HG03342 (cell line): ENCODE measurements around the gene SLC7A5.

ENCODE experiments used
- ATAC-seq: cut with Tn5 transposase; IDR thresholded peaks from one replicate; pipeline ENCODE4 v1.9.1; 2021; ENCODE audit warnings: mild to moderate bottlenecking, moderate library complexity; ENCODE audit not compliant: unreplicated experiment

SLC7A5 gene

GRCh38 chr16:87846705-87847466, 22.4 kb downstream of the SLC7A5 start:
- ATAC-seq, result no peak

GRCh38 chr16:87845807-87846619, 23.3 kb downstream of the SLC7A5 start:
- no peak for ATAC-seq

- no peak for ATAC-seq
Measured at GRCh38 chr16:87845213-87845612, 24.1 kb downstream of the SLC7A5 start.

GRCh38 chr16:87844809-87845208, 24.5 kb downstream of the SLC7A5 start:
- ATAC-seq, result no peak

- ATAC-seq, result no peak
Measured at GRCh38 chr16:87844120-87844733, 25.1 kb downstream of the SLC7A5 start.

GRCh38 chr16:87843678-87844105, 25.6 kb downstream of the SLC7A5 start:
- ATAC-seq, result no peak

- no peak for ATAC-seq
Measured at GRCh38 chr16:87842209-87842869, 27.0 kb downstream of the SLC7A5 start.

GRCh38 chr16:87841340-87842208, 27.7 kb downstream of the SLC7A5 start:
- no peak for ATAC-seq

GRCh38 chr16:87840271-87840978, 28.9 kb downstream of the SLC7A5 start:
- no peak for ATAC-seq

GRCh38 chr16:87839542-87840270, 29.6 kb downstream of the SLC7A5 start:
- no peak for ATAC-seq

GRCh38 chr16:87838643-87839541, 30.4 kb downstream of the SLC7A5 start:
- no peak for ATAC-seq

GRCh38 chr16:87837627-87838289, 31.5 kb downstream of the SLC7A5 start:
- no peak for ATAC-seq

GRCh38 chr16:87836844-87837581, 32.3 kb downstream of the SLC7A5 start:
- no peak for ATAC-seq

GRCh38 chr16:87836346-87836843, 32.9 kb downstream of the SLC7A5 start:
- no peak for ATAC-seq

- ATAC-seq, result no peak
Measured at GRCh38 chr16:87835882-87836331, 33.4 kb downstream of the SLC7A5 start.
